SU-DHL-6 (cell line): ENCODE data around the gene DEDD2.

ENCODE experiments used
- CTCF ChIP-seq: fragments of 200-600 bp; sonication (generic); IDR thresholded peaks from one replicate; pipeline ENCODE4 v1.5.1; 2017; ENCODE audit warnings: antibody characterized with exemption, mild to moderate bottlenecking, low read length, moderate library complexity; ENCODE audit not compliant: insufficient read depth, poor library complexity, severe bottlenecking
- EZH2phosphoT487 ChIP-seq: fragments of 200-600 bp; sonication (generic), shearing (Covaris generic); conservative IDR thresholded peaks from 2 replicates; pipeline ENCODE4 v1.6.1; 2018; ENCODE audit warnings: mild to moderate bottlenecking, antibody characterized with exemption, low read length, moderate library complexity, mixed read lengths

- TF ChIP-seq CTCF = no peak
- no peak for TF ChIP-seq EZH2phosphoT487
Observed at GRCh38 chr19:42165146-42165545, 52.3 kb downstream of the DEDD2 start.
